ENCODE measurements around the gene UPP1. TPM values are rescaled to one million over a fixed set of nuclear protein-coding genes. Genes with fewer than 3 reads are reported as not detected.

UPP1 gene
- total and polyA plus RNA-seq, 2 of the 4 experiments (the other 2 are of a cell fraction) = 3.9 to 14.5 TPM

- BruUV-seq (replicated peaks) = no TSS peak
- in situ Hi-C loops (cut with MboI; ENCODE audit: low sequenced_read_pairs) (no loop called here), dilution Hi-C loops (cut with HindIII; ENCODE audit: low sequenced_read_pairs, unreplicated experiment) (no loop called here), intact Hi-C loops (cut with micrococcal nuclease) (no loop called here)
- Histone ChIP-seq H2BK5ac (ENCODE audit: low read depth, low read length, poor library complexity, severe bottlenecking) (no peak overlapping the region), H3K36me3 (ENCODE audit: control insufficient read depth, insufficient read depth, low read length) (no peaks in the 10 kb centered on the region), H3K9me1 (ENCODE audit: insufficient read depth, low read length) (peaks cover 3% of the 10 kb centered on the region), H2AK5ac (ENCODE audit: low read depth, low read length) (no peak overlapping the region; the same call in 1 of the 2 replicates), H4K91ac (ENCODE audit: insufficient read depth, low read depth, low read length) (no peak overlapping the region), H3K9me3 (ENCODE audit: control insufficient read depth, insufficient read depth, low read length) (no peaks in the 10 kb centered on the region), H2BK120ac (ENCODE audit: low read depth, low read length) (no peak overlapping the region), H3K56ac (ENCODE audit: extremely low read depth, insufficient read depth, low read length) (no peak overlapping the region), H4K5ac (ENCODE audit: low read depth, low read length) (no peak overlapping the region), H3K14ac (replicated peaks; ENCODE audit: low read depth, low read length) (no peak overlapping the region), H3K27ac (ENCODE audit: insufficient read depth, low read length) (no peak overlapping the region), H3K27me3 (ENCODE audit: control insufficient read depth, insufficient read depth, low read length) (peaks cover 2% of the 10 kb centered on the region; the same call in 1 of the 2 replicates), H3K23ac (ENCODE audit: low read depth, low read length) (no peak overlapping the region), H3K4ac (ENCODE audit: low read depth, low read length) (no peak overlapping the region), H4K8ac (ENCODE audit: low read depth in 2 of 2, low read length in 2 of 2) (no peak overlapping the region), H2BK15ac (ENCODE audit: low read depth, low read length) (no peak overlapping the region), H2AFZ (replicated peaks; ENCODE audit: low read length, poor library complexity) (no peak overlapping the region), H3K9ac (ENCODE audit: low read depth, low read length) (no peak overlapping the region), H3K4me1 (ENCODE audit: control insufficient read depth, insufficient read depth, low read length) (peaks cover 2% of the 10 kb centered on the region), H3K79me1 (ENCODE audit: low read depth in 1 of 2, low read length in 2 of 2) (no peaks in the 10 kb centered on the region), H3K4me3 (ENCODE audit: insufficient read depth, low read depth, low read length) (no peak overlapping the region), H4K20me1 (ENCODE audit: insufficient read depth, low read length) (no peaks in the 10 kb centered on the region), H2BK20ac (ENCODE audit: low read depth, low read length) (no peak overlapping the region), H2AK9ac (replicated peaks; ENCODE audit: low read depth, low read length, poor library complexity) (no peak overlapping the region), H3K4me2 (ENCODE audit: low read depth, low read length) (no peak overlapping the region), H3K18ac (ENCODE audit: low read depth, low read length) (no peak overlapping the region)
- ChIA-PET CTCF (interaction anchor here (0.9 to 1.0 kb wide), 2 partner anchors 10 to 12 kb away, joined by 3 read pairs; no protein-coding TSS in a partner anchor), POLR2A (ENCODE audit: unreplicated experiment) (no interaction called here)
- TF ChIP-seq RCOR1 (IDR thresholded peaks at IDR 0.05; ENCODE audit: insufficient replicate concordance, low read length) (no peak), POLR2A (IDR thresholded peaks at IDR 0.05; ENCODE audit: low read depth, low read length) (no peak)
- no CpG with 5 or more reads among the region's 8 CpGs for WGBS, 2 experiments (ENCODE audit: extremely low coverage in 2 of 2, insufficient read length in 1 of 2)
- ATAC-seq (ENCODE audit: low read depth) (no peak), DNase-seq (no peak)
These were observed 41.0 kb upstream of the UPP1 start for GRCh38 chr7:48048113-48048512.

Measured in IMR-90 (cell line).